HG03039 (cell line): ENCODE results near the gene AOPEP.

Experiments
- ATAC-seq: cut with Tn5 transposase; IDR thresholded peaks from one replicate; pipeline ENCODE4 v1.9.1; 2021; ENCODE audit warnings: mild to moderate bottlenecking, moderate library complexity; ENCODE audit not compliant: unreplicated experiment

The AOPEP gene

GRCh38 chr9:94909250-94909894 is 182.9 kb downstream of the AOPEP start:
- no peak for ATAC-seq

- no peak for ATAC-seq
Observed at GRCh38 chr9:94909965-94910730, 183.6 kb downstream of the AOPEP start.

GRCh38 chr9:94911211-94911610 is 184.7 kb downstream of the AOPEP start:
- no peak for ATAC-seq

- no peak for ATAC-seq
Observed at GRCh38 chr9:94911986-94912635, 185.6 kb downstream of the AOPEP start.

GRCh38 chr9:94912700-94913249 is 186.3 kb downstream of the AOPEP start:
- no peak for ATAC-seq

GRCh38 chr9:94913550-94913949 is 187.1 kb downstream of the AOPEP start:
- ATAC-seq: no peak

- no peak for ATAC-seq
Observed at GRCh38 chr9:94915476-94916450, 189.3 kb downstream of the AOPEP start.

GRCh38 chr9:94916956-94917355 is 190.5 kb downstream of the AOPEP start:
- ATAC-seq: no peak

GRCh38 chr9:94918038-94918753 is 191.7 kb downstream of the AOPEP start:
- ATAC-seq: no peak

- ATAC-seq: no peak
Observed at GRCh38 chr9:94919376-94920098, 193.0 kb downstream of the AOPEP start.

- no peak for ATAC-seq
Observed at GRCh38 chr9:94920420-94921091, 194.1 kb downstream of the AOPEP start.

- no peak for ATAC-seq
Observed at GRCh38 chr9:94921092-94921471, 194.6 kb downstream of the AOPEP start.

- ATAC-seq: no peak
Observed at GRCh38 chr9:94921656-94922055, 195.2 kb downstream of the AOPEP start.

GRCh38 chr9:94922098-94922607 is 195.7 kb downstream of the AOPEP start:
- no peak for ATAC-seq

- ATAC-seq: no peak
Observed at GRCh38 chr9:94922691-94923107, 196.2 kb downstream of the AOPEP start.

GRCh38 chr9:94923326-94924089 is 197.0 kb downstream of the AOPEP start:
- no peak for ATAC-seq

GRCh38 chr9:94925751-94926430 is 199.4 kb downstream of the AOPEP start:
- ATAC-seq: no peak
